Measurements from ENCODE around the gene TMEM108.

TMEM108 gene

DNA sequence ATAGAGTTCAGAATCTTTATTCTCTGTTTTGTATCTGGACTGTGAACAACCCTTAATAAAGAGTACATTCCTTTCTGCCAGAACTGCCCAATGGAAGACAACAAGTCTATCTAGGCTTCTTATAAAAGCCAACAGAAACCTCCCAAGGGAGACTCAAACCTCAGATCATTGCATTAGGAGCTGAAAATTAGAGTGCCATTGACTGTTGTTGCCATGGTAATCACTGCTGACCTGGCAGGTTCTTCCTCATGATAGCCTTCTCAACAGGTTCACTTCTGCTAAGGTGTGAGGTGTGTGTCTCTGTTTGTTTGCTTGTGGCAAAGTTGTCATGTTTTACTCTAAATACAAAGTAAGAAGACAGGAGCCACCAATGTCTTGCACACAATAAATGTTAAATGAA, 79.2 kb downstream of the TMEM108 start:
- no peak for DNase-seq (ENCODE audit: low spot score)

DNA sequence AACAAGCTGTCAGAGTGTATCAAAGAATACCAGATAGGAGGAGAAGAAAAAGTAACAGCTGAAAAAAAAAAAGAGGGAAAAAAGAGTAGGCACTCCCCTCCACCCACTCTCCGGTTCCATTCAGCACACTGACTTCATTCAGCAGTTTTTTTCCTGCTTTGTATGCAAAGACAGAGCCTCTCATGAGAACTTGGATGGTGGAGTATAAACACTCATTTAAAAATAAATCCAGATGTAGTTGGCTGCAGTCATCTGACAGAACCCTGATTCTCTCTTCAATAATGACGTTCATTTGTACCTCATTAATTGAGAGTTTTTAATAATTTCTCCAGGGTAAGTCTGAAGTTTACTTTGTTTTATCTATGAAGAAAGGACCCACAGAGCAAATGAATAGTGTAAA, 81.0 kb downstream of the TMEM108 start:
- no peak for DNase-seq (ENCODE audit: low spot score)

DNA sequence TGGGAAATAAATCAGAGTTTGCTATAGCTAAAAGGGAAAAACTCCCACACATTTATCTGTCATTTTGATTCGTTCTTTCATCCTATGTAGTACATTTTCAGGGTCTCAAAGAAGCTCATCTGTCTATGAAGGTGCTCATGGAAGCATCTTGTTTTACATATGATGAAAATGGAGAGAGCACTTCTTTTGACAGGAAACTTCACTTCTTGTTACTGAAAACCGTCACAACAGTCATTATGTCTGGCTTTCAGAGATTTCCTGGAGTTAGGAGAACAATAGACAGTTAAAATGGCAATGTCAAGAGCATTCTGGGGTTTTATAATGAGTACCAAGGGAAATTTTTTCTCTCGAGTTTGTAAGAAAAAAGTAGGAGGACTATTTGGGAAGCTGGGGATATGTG, 83.3 kb downstream of the TMEM108 start:
- DNase-seq (ENCODE audit: low spot score): peak; percentile 46

DNA sequence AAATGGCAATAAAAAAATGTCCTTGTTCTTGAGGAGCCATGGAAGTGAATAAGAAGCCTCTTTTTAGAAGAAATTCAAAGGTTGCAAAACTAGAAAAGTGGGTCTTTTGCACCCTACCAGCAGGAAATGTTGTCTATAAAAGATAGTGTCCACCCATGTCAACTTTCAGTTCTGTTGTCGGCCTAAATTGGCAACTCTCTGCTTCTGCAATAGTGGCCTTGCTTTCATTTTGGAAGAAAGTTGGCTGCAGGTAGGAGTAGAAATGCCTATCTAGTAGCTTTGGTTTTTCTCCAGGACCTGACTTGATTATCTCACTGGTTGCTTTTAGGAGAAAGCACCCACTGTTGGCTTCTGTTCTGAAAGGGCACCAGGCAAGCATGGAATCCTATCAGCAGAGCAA, 85.4 kb downstream of the TMEM108 start:
- DNase-seq (ENCODE audit: low spot score): no peak

DNA sequence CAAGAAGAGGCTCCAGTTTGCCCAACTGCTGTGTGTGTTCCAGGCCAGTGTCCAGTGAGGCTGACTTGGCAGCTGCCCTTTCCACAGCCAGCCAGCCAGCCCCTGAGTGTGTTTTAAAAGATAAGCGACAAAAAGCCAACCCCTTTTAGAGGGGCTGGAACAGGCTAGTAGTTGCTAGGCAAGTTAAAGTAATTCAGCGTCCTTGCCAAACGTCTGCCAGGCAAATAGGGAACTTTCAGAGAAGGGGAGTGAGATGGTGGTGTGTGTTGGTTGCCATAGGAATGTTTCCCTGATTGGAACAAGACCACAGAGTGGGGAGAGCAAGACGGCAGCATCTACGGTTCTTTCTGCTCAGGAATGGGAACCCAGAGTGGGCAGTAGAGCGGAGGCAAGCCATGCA, 86.3 kb downstream of the TMEM108 start:
- peak; percentile 45 for DNase-seq (ENCODE audit: low spot score)

DNA sequence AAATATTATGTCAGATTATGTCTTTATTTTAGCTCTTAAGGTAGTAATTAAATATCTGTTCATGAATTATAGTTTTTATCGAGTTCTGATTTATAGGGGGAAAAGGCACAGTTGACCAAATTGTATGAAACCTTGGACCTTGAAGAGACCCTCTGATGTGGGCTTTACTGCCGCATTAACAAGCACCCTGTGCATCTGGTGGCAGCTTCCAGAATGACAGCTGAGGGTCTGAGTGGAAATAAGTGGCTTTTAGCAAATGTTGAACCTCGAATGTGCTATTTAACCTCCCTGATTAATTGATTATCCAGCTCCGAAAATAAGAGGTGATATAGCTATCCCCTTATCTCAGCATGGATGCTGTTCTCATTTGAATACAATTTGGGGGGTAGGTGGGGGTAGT, 87.0 kb downstream of the TMEM108 start:
- no peak for DNase-seq (ENCODE audit: low spot score)

DNA sequence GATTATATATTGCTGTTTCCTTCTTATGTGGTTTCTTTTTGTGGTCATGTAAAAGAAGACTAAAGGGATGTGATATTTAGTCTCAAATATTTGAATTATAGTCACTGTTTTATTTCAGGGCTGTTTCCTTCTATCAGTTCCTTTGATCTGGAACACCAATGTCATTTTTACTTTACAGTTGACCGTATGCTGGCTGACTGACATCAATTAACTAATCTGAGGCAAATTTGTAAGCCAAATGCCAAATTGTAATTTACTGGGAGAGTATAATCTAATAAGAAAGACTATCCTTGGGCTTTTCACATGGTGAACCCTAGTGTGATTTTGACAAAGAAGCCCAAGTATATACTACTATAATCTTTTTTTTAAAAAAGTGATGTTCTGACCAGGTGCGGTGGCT, 87.6 kb downstream of the TMEM108 start:
- no peak for DNase-seq (ENCODE audit: low spot score)

DNA sequence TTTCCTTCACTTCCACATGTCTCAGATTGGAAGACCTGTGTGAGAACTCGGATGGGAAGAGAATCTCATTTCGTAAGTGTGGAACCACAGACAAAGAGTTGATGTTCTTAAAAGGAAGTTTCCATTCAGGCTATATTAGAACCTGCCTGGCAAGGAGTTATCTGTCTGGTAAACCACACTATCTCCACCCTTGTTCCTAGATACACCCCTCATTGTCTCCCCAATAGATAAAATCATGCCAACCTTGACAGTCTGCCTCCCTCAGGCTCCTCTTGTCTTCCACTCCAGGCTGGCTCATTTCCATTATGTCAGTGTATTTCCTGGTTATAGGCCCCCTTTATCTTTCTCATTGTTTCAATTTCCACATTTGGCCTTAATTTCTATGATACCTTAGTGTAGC, 89.2 kb downstream of the TMEM108 start:
- no peak for DNase-seq (ENCODE audit: low spot score)

DNA sequence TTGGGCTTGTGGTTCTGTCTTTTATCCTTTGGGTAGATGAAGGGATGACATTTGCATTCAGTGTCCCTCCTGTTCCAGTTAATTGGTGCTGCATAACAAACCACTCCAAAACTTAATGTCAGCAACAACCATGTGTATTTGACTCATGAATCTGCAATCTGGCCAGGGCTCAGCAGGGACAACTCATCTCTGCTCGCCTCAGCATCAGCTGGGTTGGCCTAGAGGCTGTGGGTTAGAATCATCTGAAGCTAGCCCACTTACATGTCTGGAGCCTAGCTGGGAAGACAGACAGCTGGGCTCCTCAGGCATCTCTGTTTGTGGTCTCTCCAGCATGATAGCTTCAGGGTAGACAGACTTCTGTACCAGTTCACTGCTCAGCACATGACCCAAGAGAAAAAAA, 92.0 kb downstream of the TMEM108 start:
- DNase-seq (ENCODE audit: low spot score): no peak

DNA sequence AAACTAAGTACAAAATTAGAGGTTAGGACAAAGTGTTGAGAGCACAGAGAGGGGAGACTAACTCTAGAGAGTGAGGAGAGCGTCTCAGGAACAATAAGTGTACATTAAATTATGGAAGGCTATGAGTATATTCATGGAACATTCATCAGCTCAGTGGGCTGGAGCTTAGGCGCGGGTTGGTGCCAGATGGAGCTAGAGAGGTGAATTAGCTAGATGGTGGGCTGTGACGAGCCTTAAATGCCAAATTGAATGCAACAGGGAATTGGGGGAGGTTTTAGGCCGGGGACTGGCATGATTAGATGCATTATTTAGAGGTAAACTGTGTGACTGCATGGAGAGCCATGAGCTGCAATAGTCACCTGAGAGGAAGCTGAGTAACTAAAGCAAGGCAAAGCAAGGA, 97.1 kb downstream of the TMEM108 start:
- no peak for DNase-seq (ENCODE audit: low spot score)

DNA sequence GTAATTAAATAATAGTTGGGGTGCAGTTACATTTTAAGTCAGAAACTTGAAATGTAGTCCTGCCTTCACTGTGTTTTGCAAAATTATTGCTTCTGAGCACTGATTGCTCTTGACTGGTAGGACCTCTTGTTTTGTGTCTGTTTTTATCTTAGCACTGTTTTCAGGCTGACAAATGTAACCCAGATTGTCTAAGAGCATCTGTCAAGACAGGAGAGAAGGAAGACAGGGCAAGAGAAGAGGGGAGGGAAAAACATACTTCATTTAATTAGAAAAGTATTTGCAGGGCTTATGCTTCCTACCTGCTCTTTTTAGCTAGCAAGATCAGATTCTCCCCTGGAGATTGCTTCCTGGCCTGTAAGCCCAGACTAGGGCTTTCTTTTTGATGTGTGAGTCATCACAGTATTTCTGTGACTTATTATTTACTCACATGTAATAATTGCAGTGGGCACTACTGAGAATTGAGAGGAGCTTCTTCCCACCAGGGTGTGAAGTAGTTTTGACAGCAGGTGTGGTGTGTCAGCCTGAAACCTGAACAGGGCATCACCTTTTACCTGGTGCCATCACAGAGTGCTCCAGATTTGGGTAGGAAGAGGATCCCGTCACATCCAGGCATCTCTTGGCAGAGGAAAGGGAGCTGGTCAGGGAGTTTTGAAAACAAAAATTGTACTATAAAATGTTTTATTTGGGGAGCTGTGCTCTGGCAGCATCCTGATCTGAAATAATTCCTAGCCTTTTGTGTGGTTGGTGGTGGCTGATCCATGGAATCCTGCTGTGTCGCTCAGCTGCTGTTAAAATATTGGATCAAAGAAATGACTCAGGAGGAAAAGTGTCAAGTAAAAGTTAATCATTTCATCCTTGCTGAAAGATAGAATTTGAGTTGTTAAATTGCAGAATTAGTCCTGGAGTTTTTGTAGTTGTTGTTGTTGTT, 98.2 kb downstream of the TMEM108 start:
- DNase-seq (ENCODE audit: low spot score): no peak

DNA sequence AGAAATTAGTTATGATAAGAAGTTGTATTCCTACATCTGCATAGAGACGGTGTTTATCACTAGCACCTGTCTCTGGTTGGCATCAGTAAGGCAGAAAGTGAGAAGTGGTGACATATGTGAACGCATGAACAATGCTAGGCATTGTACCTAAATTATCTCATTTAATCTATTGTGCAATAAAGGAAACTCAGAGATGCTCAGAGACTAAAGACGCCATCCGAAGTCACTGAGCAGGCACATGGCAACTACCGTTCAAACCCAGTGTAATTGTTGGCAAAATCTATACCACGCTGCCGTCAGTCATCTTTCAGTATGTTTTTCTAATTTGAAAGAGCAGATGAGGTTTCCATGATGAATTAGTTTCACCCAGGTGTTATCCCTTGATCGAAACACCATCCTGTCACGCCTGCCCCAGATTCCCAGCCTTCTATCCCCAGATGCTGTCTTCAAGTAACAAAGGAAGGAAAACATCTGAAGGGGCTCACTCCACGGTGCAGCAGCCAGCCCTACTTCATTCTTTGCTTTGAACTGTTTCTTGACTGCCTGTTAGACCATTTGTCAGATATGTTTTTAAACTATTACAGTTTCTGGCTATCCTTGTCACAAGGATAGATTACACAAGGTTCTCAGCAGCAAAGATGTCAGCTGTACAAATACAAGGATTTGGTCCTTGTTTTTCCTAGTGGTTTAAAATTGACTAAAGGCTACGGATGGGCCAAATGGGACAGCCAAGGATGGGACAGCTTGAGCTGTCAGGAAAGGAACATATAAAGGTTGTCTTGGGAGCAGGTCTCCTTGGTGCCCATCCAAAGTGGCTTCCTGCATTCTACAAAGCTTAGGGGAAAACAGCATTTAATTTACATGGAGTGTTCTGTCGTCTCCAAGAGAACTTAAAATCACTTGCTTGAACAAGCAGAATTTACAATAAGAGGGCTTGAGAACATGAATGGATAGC, 99.1 kb downstream of the TMEM108 start:
- DNase-seq (ENCODE audit: low spot score): no peak

DNA sequence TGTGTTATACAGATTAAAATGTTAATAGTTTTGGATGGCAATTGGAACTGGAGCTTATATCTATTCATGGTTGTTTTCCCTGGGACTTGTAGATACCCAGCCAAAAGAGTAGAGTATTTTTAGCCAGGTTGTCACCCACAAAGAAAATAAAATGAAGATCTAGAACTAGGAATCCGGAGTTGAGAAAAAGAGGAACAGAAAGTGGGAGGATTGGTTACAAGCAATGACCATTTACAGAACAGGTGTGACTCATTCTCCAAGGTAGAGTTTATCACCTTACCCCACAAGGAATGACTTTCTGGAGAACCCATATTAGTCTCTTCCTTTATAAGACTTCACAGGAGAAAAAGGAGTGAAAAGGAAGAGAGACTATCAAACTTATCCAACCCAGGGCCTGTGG, 99.8 kb downstream of the TMEM108 start:
- no peak for DNase-seq (ENCODE audit: low spot score)

DNA sequence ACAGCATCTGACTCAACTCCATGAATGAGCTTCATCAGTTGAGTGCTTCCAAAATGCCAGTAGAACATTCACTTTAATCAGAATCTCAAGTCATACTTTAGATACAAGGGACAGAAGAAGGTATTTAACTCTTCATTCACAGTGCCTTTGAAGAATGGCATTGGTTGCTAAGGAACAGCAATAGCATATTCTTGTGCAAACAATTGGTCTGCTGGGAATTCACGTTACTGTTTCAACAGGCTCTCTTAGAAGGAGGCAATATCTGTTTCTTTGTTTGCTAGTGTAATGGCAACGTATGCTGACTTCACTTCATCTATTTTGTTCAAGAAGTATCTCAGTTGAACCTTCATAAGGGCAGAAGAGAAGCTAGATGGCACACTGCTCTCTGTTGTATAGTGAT, 113.9 kb downstream of the TMEM108 start:
- DNase-seq (ENCODE audit: low spot score): no peak

DNA sequence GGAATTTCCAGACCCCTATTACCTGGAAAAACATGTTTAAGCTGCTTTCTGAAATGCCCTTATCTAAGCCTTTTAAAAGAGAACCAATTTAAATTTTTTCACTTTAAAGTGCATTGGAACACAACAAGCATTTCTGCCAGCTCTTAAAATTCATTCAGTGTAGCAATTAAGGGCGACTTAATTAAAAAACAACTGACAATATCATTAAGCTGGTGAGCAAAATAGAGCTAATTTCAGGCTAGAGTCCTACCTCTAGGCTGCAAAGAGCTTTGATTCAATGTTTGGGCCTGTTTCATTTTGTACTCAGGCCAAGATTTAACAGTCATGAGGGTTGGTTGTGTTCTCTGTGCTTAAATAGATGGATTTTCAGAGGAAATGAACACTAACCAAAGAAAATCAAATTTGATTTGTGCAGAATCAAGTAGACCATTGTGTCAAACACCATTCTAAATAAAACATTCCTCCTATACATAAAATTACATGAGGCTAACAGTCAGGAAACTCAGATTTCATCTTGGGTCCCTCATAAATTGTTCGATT, 114.6 kb downstream of the TMEM108 start:
- peak; percentile 34 for DNase-seq (ENCODE audit: low spot score)

DNA sequence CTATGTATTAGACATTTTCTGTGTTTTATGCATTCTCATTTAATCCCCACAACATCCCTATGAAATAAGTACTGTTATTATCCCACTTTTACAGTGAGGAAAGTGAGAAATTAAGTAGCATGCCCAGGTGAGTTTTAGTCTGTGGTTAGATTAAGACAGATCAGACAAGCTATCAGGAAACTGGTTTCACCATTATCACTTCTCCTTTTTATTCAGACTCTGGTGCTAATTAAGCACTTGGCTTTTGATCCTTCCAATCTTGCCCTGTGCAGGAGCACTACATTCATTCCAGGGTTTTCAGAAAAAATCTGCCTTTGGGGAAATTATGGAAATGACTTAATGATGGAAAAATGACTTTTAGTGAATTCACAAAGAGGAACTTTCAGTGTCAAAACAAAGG, 115.2 kb downstream of the TMEM108 start:
- no peak for DNase-seq (ENCODE audit: low spot score)

DNA sequence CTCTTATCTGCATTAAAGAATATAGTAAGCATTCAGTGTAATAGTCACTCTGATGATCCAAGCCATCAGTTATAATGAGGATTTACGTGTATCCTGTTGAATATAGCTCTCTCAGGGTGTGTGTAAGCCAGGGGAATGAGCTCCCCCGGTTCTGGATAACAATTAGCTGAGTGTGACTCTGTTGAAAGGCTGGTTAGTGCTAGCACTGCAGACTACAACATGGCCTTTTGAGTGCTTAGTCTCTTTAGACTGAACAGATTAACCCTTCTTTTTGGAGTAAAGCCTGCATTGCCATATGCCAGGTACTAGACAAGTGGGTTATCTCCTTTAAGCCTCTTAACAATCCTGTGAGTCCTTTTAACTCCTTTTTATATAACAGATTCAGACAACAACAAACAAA, 119.5 kb downstream of the TMEM108 start:
- no peak for DNase-seq (ENCODE audit: low spot score)

DNA sequence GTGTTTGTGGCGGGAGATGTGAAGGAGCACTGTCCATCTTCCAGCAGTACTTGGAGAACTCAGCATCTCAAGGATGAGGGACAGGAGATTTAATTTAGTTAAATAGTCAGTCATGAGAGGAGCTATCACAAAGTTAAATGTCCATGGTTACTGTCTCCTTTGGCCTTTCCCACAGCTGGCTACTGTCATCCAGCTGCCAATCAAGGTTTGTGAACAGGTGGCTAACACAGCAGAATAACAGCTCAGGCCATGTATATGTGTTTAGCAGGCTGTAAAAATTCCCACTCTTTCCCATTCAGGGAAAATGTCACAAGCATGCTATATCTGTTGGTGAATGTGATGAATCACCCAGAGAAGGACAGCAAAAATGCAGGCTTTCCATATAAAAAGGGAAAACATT, 120.5 kb downstream of the TMEM108 start:
- DNase-seq (ENCODE audit: low spot score): no peak

DNA sequence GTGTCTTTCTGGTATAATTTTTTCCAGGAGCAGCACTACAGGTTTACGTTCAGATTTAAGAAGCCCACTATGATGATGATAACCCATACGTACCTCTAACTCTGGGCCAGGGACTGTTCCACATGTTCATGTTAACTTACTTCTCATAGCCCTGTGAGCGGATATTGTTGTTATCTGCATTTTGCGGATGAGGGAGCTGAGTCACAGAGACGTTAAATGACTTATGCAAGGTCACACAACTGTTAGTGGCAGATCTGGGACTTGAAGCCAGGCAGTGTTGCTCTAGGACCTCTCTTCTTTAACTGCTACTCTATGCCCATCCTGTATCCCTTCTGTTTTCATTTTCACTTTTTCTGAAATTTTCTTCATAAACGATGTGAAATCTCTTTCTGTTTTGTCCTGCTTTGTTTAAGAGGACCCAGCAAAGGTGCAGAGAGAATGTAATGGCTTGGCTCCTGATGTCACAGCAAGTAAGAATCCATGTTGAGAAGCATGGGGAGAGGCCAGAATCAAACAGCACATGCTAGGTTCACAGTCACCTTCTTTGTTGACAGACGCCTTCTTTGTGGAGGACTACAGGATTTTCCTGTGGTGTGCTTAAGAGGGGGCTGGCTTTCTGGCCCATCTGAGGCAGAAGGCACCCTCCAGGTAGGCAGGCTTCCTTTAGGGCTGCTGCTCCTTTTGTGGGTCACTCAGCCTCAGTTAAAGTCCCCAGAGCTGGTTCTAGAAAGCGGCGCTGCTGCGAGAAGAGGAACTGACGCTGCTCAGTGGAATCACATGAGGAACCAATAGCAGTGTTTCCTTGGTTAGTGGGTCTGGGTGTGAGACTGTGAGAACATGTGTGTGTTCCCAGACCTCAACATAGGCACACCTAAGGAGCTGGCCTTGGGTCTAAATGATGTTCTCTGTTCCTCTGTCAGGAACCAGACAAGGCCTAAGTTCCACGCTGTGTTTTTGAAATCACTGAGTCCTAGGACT, 121.6 kb downstream of the TMEM108 start:
- no peak for DNase-seq (ENCODE audit: low spot score)

DNA sequence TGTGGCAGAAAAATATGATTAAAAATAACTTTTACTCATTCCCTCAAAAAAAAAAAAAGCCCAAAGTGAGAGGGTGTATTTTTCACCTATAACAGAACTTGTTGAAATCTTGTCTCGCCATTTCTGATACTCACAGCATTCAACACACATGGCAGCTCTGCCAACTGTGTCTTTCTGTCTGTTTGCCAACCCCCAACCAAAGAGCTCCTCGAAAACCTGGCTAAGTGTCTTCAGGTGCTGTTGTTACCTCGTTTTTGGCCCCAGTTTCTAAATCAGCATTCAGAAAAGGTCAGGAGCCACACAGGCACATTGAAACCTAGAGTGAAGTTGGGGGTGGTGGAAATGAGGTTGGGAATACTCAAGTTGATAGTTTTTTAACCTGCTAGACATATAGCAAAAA, 123.5 kb downstream of the TMEM108 start:
- no peak for DNase-seq (ENCODE audit: low spot score)

DNA sequence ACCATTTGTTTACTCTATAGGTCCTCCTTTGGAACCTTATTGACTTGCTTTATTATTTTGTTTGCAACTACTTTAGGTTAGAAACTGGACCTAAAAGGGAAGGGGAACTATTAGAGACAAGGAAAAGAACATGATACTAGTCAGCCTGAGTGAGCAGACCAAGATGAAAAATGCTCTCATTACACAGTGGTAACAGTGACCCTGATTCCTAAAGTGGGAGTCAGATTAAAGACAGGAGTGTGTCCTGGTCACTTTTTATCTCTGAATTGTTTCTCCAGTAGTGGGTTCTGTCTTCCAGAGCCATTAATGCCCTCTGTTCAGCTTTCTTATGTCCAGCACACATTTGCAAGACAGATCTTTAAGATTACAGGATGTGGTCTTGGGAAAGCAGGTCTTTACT, 124.1 kb downstream of the TMEM108 start:
- DNase-seq (ENCODE audit: low spot score): no peak
